ENCODE measurements around the gene SMAD7. TPM values are rescaled to one million over a fixed set of nuclear protein-coding genes. Genes with fewer than 3 reads are reported as not detected.

SMAD7 gene
- total and polyA plus RNA-seq, 10 of the 15 experiments (the other 5 are each of a cell fraction or from before 2014, with no cell fraction given): 1.3 to 22.5 (median 8.0) TPM

- ChIA-PET SMC1A (ENCODE audit: uncharacterized antibody, unreplicated experiment) (interaction anchor here (0.9 to 2.1 kb wide), 11 partner anchors 10 to 162 kb away, joined by 3 to 9 read pairs (median 4); no protein-coding TSS in a partner anchor), POLR2A (interaction anchor here (0.6 to 1.7 kb wide), 4 partner anchors 10 to 963 kb away, joined by 3 to 7 read pairs (median 4); partner anchors contain the start of gene SMAD7), RAD21 (ENCODE audit: unreplicated experiment) (interaction anchor here (1.3 to 1.5 kb wide), 4 partner anchors 8 to 140 kb away, joined by 4 to 5 read pairs (median 4); no protein-coding TSS in a partner anchor), CTCF (interaction anchor here (0.7 to 1.4 kb wide), 7 partner anchors 16 to 232 kb away, joined by 3 to 6 read pairs (median 3); no protein-coding TSS in a partner anchor)
- peaks cover 11 to 14% of the 10 kb centered on the region in 2 experiments for H3K36me3 ChIP-seq (ENCODE audit: control insufficient read depth in 2 of 2, insufficient read depth in 2 of 2, low read length in 1 of 2)
- no peaks in the 10 kb centered on the region for H3K27me3 ChIP-seq (replicated peaks in 1 of 2; ENCODE audit: control insufficient read depth in 2 of 2, insufficient read depth in 2 of 2, low read length in 1 of 2)
- peak; percentile 62 for DNase-seq (ENCODE audit: low read depth, low spot score)
- no peak for FAIRE-seq
- peaks cover 41% of the 10 kb centered on the region for H3K4me1 ChIP-seq (ENCODE audit: control insufficient read depth, insufficient read depth, low read length)
- no peaks in the 10 kb centered on the region for H3K9me3 ChIP-seq (replicated peaks; ENCODE audit: control insufficient read depth, insufficient read depth, low read length)
- peak overlapping the region; percentile 35; the same call in 1 of the 2 replicates for H3K4me3 ChIP-seq
- intact Hi-C loops (cut with micrococcal nuclease; ENCODE audit: unreplicated experiment): loop anchor here (5.0 kb wide), 1 partner anchor 236 kb away; no protein-coding TSS in a partner anchor
- in situ Hi-C loops (cut with MboI): loop anchor here (10.0 to 25.0 kb wide), 2 partner anchors 234 to 1346 kb away; partner anchors contain the start of genes CXXC1 and MBD1
- H3K79me2 ChIP-seq (ENCODE audit: control insufficient read depth, insufficient read depth, low read length): peaks cover 98% of the 10 kb centered on the region
- H4K20me1 ChIP-seq (ENCODE audit: control insufficient read depth, insufficient read depth): peaks cover 4% of the 10 kb centered on the region; the same call in 1 of the 2 replicates
- peak overlapping the region; percentile 82 for H3K4me2 ChIP-seq (ENCODE audit: control insufficient read depth, insufficient read depth)
- H2AFZ ChIP-seq (ENCODE audit: control insufficient read depth, low read depth, low read length): no peak overlapping the region
- ATAC-seq: peak; percentile 74
- H3K9ac ChIP-seq (ENCODE audit: control insufficient read depth, insufficient read depth, low read length): peak overlapping the region; percentile 48
- 37% methylated on average over 14 of the region's 14 CpGs for WGBS (ENCODE audit: insufficient coverage, insufficient replicate concordance, low lambda C conversion rate, missing lambda C conversion rate)
- BruUV-seq (replicated peaks): no TSS peak
- H3K27ac ChIP-seq (ENCODE audit: control insufficient read depth, insufficient read depth): peak overlapping the region; percentile 63
- TF ChIP-seq BCL11A (IDR thresholded peaks at IDR 0.05; ENCODE audit: low read depth, low read length) (no peak), ASH2L (IDR thresholded peaks at IDR 0.05; ENCODE audit: borderline replicate concordance, low read depth) (no peak), HSF1 (IDR thresholded peaks at IDR 0.05; ENCODE audit: low read depth, low read length) (no peak), CBFB (IDR thresholded peaks at IDR 0.05; ENCODE audit: low read depth) (no peak), SREBF1 (IDR thresholded peaks at IDR 0.05; ENCODE audit: low read length) (no peak), RELA (IDR thresholded peaks at IDR 0.05; ENCODE audit: borderline replicate concordance, partially characterized antibody) (no peak), PAX5 (IDR thresholded peaks at IDR 0.05; ENCODE audit: borderline replicate concordance, low read depth, low read length) (no peak), TCF3 (IDR thresholded peaks at IDR 0.05; ENCODE audit: borderline replicate concordance, insufficient read depth, low read depth, low read length) (no peak), MTA3 (IDR thresholded peaks at IDR 0.05; ENCODE audit: borderline replicate concordance, low read length) (no peak), MYC (IDR thresholded peaks at IDR 0.05; ENCODE audit: insufficient read depth, insufficient read length, insufficient replicate concordance, low read length, severe bottlenecking) (no peak), BMI1 (IDR thresholded peaks at IDR 0.05; ENCODE audit: borderline replicate concordance) (no peak), POU2F2 (IDR thresholded peaks at IDR 0.05; ENCODE audit: borderline replicate concordance, low read depth, low read length) (no peak), ZNF207 (IDR thresholded peaks at IDR 0.05; ENCODE audit: borderline replicate concordance) (no peak), RFX5 (IDR thresholded peaks at IDR 0.05; ENCODE audit: low read depth, low read length) (no peak), CREM (IDR thresholded peaks at IDR 0.05; ENCODE audit: low read depth) (peak; percentile 71), USF1 (IDR thresholded peaks at IDR 0.05; ENCODE audit: borderline replicate concordance, extremely low read length, insufficient read depth, low read depth, low read length) (peak; percentile 58), KDM1A (IDR thresholded peaks at IDR 0.05; ENCODE audit: borderline replicate concordance) (no peak), CTCF (IDR thresholded peaks at IDR 0.05 in 2 of 3, conservative IDR thresholded peaks at IDR 0.05 in 1 of 3; ENCODE audit: control insufficient read depth in 2 of 3, extremely low read depth in 1 of 3, insufficient read depth in 1 of 3, low read depth in 3 of 3, low read length in 3 of 3) (no peak), DPF2 (IDR thresholded peaks at IDR 0.05) (no peak), NR2C1 (IDR thresholded peaks at IDR 0.05) (no peak)
Measured at GRCh38 chr18:48940854-48941611, 9.7 kb downstream of the SMAD7 start.
